Measurements from ENCODE around the gene MARCKSL1.

DNA sequence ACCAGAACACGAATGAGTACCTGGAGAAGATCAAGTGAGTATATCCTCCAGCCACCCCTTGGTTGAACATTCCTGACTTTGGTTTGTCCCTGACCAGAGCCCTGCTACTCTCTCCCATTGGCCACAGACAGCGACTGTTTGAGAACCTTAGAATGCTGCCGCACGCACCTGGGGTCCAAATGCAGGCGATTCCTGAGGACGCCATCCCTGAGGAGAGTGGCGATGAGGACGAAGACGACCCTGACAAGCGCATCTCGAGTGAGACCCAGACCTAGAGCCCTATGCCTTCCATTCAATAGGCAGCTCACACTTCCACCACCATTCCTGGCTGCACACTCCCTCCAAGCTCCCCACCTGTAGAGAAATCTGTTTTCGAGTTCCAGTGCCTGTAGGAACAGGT, 4.5 kb downstream of the MARCKSL1 start:
- no peak for TF ChIP-seq POLR2AphosphoS5 (IDR thresholded peaks at IDR 0.05; ENCODE audit: insufficient read depth in 1 of 2, low read depth in 1 of 2)
- TF ChIP-seq, protein P1, sequence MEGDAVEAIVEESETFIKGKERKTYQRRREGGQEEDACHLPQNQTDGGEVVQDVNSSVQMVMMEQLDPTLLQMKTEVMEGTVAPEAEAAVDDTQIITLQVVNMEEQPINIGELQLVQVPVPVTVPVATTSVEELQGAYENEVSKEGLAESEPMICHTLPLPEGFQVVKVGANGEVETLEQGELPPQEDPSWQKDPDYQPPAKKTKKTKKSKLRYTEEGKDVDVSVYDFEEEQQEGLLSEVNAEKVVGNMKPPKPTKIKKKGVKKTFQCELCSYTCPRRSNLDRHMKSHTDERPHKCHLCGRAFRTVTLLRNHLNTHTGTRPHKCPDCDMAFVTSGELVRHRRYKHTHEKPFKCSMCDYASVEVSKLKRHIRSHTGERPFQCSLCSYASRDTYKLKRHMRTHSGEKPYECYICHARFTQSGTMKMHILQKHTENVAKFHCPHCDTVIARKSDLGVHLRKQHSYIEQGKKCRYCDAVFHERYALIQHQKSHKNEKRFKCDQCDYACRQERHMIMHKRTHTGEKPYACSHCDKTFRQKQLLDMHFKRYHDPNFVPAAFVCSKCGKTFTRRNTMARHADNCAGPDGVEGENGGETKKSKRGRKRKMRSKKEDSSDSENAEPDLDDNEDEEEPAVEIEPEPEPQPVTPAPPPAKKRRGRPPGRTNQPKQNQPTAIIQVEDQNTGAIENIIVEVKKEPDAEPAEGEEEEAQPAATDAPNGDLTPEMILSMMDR (IDR thresholded peaks at IDR 0.05): no peak
- no peak for TF ChIP-seq POLR2A (IDR thresholded peaks at IDR 0.05)
